H1 (cell line): ENCODE measurements around the gene CELSR1. TPM values are rescaled to one million over a fixed set of nuclear protein-coding genes. Genes with fewer than 3 reads are reported as not detected.

Experiments
- CTCF ChIA-PET: fragments of 300-600 bp; sonication (Branson Sonifier 250); formaldehyde crosslinking; loops from one replicate; lab custom pipeline; 2021; ENCODE audit not compliant: partially characterized antibody; lab: Charles Lee
- POLR2A ChIA-PET: fragments of 300-600 bp; sonication (Branson Sonifier 250); formaldehyde crosslinking; loops from one replicate; lab custom pipeline; 2021; ENCODE audit warnings: inconsistent platforms; ENCODE audit not compliant: partially characterized antibody; lab: Charles Lee
- DNase-seq, 2 experiments: peaks; one replicate each; pipeline versions ENCODE4 v3.0.0 to v3.0.0-alpha.2; 2010 to 2022; ENCODE audit warnings: low spot score in 2 of 2, low read depth in 1 of 2, mixed read lengths in 1 of 2
- FAIRE-seq: peaks from 2 replicates; lab custom pipeline; 2011; peaks lifted over from hg19 to GRCh38; lab: Jason Lieb, UNC
- H2AFZ ChIP-seq: 2 replicates; pipeline ENCODE4 v1.8.1; 2012; ENCODE audit warnings: low read length, inconsistent platforms
- H2AK5ac ChIP-seq: 2 replicates; pipeline ENCODE4 v1.6.1; 2013; ENCODE audit warnings: low read depth, low read length
- H2BK120ac ChIP-seq: replicated peaks from 2 replicates; pipeline ENCODE3; 2013; ENCODE audit warnings: low read depth, low read length, inconsistent platforms
- H2BK12ac ChIP-seq: 2 replicates; pipeline ENCODE4 v1.6.1; 2013; ENCODE audit warnings: low read depth, low read length
- H2BK15ac ChIP-seq: 2 replicates; pipeline ENCODE4 v1.6.1; 2013; ENCODE audit warnings: low read length
- H2BK20ac ChIP-seq: 2 replicates; pipeline ENCODE4 v1.6.1; 2013; ENCODE audit warnings: low read length
- H2BK5ac ChIP-seq: 2 replicates; pipeline ENCODE4 v1.6.1; 2013; ENCODE audit warnings: low read depth, low read length
- H3K14ac ChIP-seq: 2 replicates; pipeline ENCODE4 v1.6.1; 2013; ENCODE audit warnings: inconsistent platforms; ENCODE audit not compliant: insufficient read length
- H3K18ac ChIP-seq: 2 replicates; pipeline ENCODE4 v1.6.1; 2013; ENCODE audit warnings: low read length; ENCODE audit errors: extremely low read depth
- H3K23ac ChIP-seq: 2 replicates; pipeline ENCODE4 v1.6.1; 2013; ENCODE audit warnings: inconsistent platforms; ENCODE audit not compliant: insufficient read length
- H3K23me2 ChIP-seq: 2 replicates; pipeline ENCODE4 v1.6.1; 2013; ENCODE audit warnings: low read depth, low read length
- H3K27ac ChIP-seq: 2 replicates; pipeline ENCODE4 v1.6.1; 2011; ENCODE audit warnings: low read depth, low read length, inconsistent platforms
- H3K27me3 ChIP-seq, 4 experiments: replicated peaks in 1 of 4; 1 replicate in 1 of 4; 2 replicates in 3 of 4; pipeline versions ENCODE4 v1.6.1 to v1.8.1; 2011 to 2013; ENCODE audit warnings: low read length in 3 of 4, mild to moderate bottlenecking in 3 of 4, inconsistent platforms in 2 of 4, mixed read lengths in 2 of 4, moderate library complexity in 1 of 4; ENCODE audit not compliant: control insufficient read depth in 3 of 4, insufficient read depth in 3 of 4; ENCODE audit errors: extremely low read depth in 1 of 4
- H3K36me3 ChIP-seq, 4 experiments: 2 replicates each; pipeline versions ENCODE4 v1.6.1 to v1.8.1; 2011 to 2013; ENCODE audit warnings: mild to moderate bottlenecking in 4 of 4, low read length in 3 of 4, moderate library complexity in 2 of 4, control low read depth in 1 of 4, inconsistent platforms in 1 of 4; ENCODE audit not compliant: insufficient read depth in 4 of 4, control insufficient read depth in 2 of 4
- H3K4ac ChIP-seq: replicated peaks from 2 replicates; pipeline ENCODE3; 2013; ENCODE audit warnings: low read length, low read depth, mixed read lengths, inconsistent platforms; ENCODE audit not compliant: insufficient read length
- H3K4me1 ChIP-seq, 4 experiments: replicated peaks in 1 of 4; 1 replicate in 1 of 4; 2 replicates in 3 of 4; pipeline versions ENCODE4 v1.6.1 to v1.8.1; 2011 to 2013; ENCODE audit warnings: low read length in 3 of 4, inconsistent platforms in 2 of 4, mixed read lengths in 1 of 4; ENCODE audit not compliant: insufficient read depth in 4 of 4, control insufficient read depth in 3 of 4
- H3K4me2 ChIP-seq, 2 experiments: 2 replicates each; pipeline versions ENCODE4 v1.6.1 to v1.8.1; 2011 to 2013; ENCODE audit warnings: low read depth in 2 of 2, low read length in 2 of 2, control low read depth in 1 of 2, inconsistent platforms in 1 of 2, mild to moderate bottlenecking in 1 of 2; ENCODE audit not compliant: insufficient read depth in 1 of 2
- H3K4me3 ChIP-seq, 4 experiments: fragments of 200-600, 300-600 bp in 1 of 4; sonication (generic), shearing (Covaris generic), sonication (Bioruptor Twin) in 1 of 4; 2 replicates each; pipeline versions ENCODE4 v1.5.1 to v1.8.1; 2011 to 2016; ENCODE audit warnings: low read length in 4 of 4, low read depth in 3 of 4, control low read depth in 2 of 4, inconsistent platforms in 2 of 4, mild to moderate bottlenecking in 2 of 4, mixed read lengths in 1 of 4, moderate library complexity in 1 of 4; ENCODE audit not compliant: insufficient read depth in 2 of 4; ENCODE audit errors: extremely low read depth in 1 of 4
- H3K56ac ChIP-seq: replicated peaks from 2 replicates; pipeline ENCODE3; 2013; ENCODE audit warnings: low read depth, mild to moderate bottlenecking, mixed read lengths, low read length, inconsistent platforms; ENCODE audit not compliant: insufficient read length
- H3K79me1 ChIP-seq: 2 replicates; pipeline ENCODE4 v1.6.1; 2013; ENCODE audit warnings: low read depth, low read length, control low read depth
- H3K79me2 ChIP-seq, 2 experiments: 2 replicates each; pipeline versions ENCODE4 v1.6.1 to v1.8.1; 2012 to 2013; ENCODE audit warnings: low read length in 2 of 2, mild to moderate bottlenecking in 2 of 2, inconsistent platforms in 1 of 2; ENCODE audit not compliant: insufficient read depth in 2 of 2, control insufficient read depth in 1 of 2
- H3K9ac ChIP-seq, 4 experiments: replicated peaks in 1 of 4; 1 replicate in 1 of 4; 2 replicates in 3 of 4; pipeline versions ENCODE4 v1.6.1 to v1.8.1; 2011 to 2013; ENCODE audit warnings: low read depth in 3 of 4, low read length in 3 of 4, control low read depth in 2 of 4, mild to moderate bottlenecking in 2 of 4, moderate library complexity in 2 of 4, inconsistent platforms in 1 of 4; ENCODE audit errors: extremely low read depth in 1 of 4
- H3K9me3 ChIP-seq, 2 experiments: 2 replicates each; pipeline versions ENCODE4 v1.6.1 to v1.8.1; 2012 to 2013; ENCODE audit warnings: mild to moderate bottlenecking in 2 of 2, moderate library complexity in 2 of 2, control low read depth in 1 of 2, inconsistent platforms in 1 of 2, low read depth in 1 of 2, low read length in 1 of 2, mixed read lengths in 1 of 2; ENCODE audit not compliant: insufficient read depth in 2 of 2
- H4K20me1 ChIP-seq, 2 experiments: replicated peaks in 1 of 2; 2 replicates each; pipeline versions ENCODE3 to v1.8.1; 2011 to 2013; ENCODE audit warnings: inconsistent platforms in 2 of 2, low read length in 2 of 2, mild to moderate bottlenecking in 1 of 2; ENCODE audit not compliant: insufficient read depth in 2 of 2, control insufficient read depth in 1 of 2
- H4K5ac ChIP-seq: 2 replicates; pipeline ENCODE4 v1.6.1; 2013; ENCODE audit warnings: low read length, low read depth, mixed read lengths, inconsistent platforms; ENCODE audit not compliant: insufficient read length
- H4K8ac ChIP-seq: 2 replicates; pipeline ENCODE4 v1.8.0; 2013; ENCODE audit warnings: mild to moderate bottlenecking, moderate library complexity, low read length, inconsistent platforms; ENCODE audit not compliant: insufficient read depth; ENCODE audit errors: extremely low read depth
- H4K91ac ChIP-seq: replicated peaks from 2 replicates; pipeline ENCODE3; 2013; ENCODE audit warnings: low read length, mixed read lengths, inconsistent platforms; ENCODE audit not compliant: insufficient read length
- BCL11A ChIP-seq, 2 experiments: IDR thresholded peaks; one replicate each; pipeline ENCODE4 v1.6.1; 2011; ENCODE audit warnings: low read depth in 2 of 2, low read length in 2 of 2, mild to moderate bottlenecking in 2 of 2
- CBX8 ChIP-seq: fragments of 300-800, 300-1000 bp; sonication (generic); IDR thresholded peaks from 2 replicates; pipeline ENCODE4 v1.7.1; 2016; ENCODE audit warnings: low read depth, low read length, borderline replicate concordance
- CEBPB ChIP-seq: IDR thresholded peaks from 2 replicates; pipeline ENCODE4 v1.6.1; 2012; ENCODE audit warnings: low read depth, low read length
- EP300 ChIP-seq, 2 experiments: IDR thresholded peaks; 1 replicate in 1 of 2; 2 replicates in 1 of 2; pipeline ENCODE4 v1.6.1; 2011 to 2012; ENCODE audit warnings: low read depth in 2 of 2, low read length in 2 of 2, mild to moderate bottlenecking in 2 of 2, borderline replicate concordance in 1 of 2, inconsistent platforms in 1 of 2, moderate library complexity in 1 of 2
- FOSL1 ChIP-seq: IDR thresholded peaks from 2 replicates; pipeline ENCODE4 v1.6.1; 2011; ENCODE audit warnings: mild to moderate bottlenecking, low read depth, low read length, moderate library complexity; ENCODE audit not compliant: insufficient read depth
- HDAC2 ChIP-seq, 2 experiments: fragments of 300-600 bp in 1 of 2; sonication (generic) in 1 of 2; IDR thresholded peaks; 2 replicates each; pipeline ENCODE4 v1.6.1; 2011 to 2012; ENCODE audit warnings: low read depth in 2 of 2, low read length in 2 of 2, mild to moderate bottlenecking in 2 of 2, moderate library complexity in 2 of 2, borderline replicate concordance in 1 of 2, inconsistent platforms in 1 of 2
- JUN ChIP-seq: IDR thresholded peaks from 2 replicates; pipeline ENCODE4 v1.6.1; 2011; ENCODE audit warnings: low read depth, mild to moderate bottlenecking, improper control_type of control experiment, low read length
- MAFK ChIP-seq: IDR thresholded peaks from 2 replicates; pipeline ENCODE4 v1.6.1; 2012; ENCODE audit warnings: low read depth, mild to moderate bottlenecking, improper control_type of control experiment, low read length
- POU5F1 ChIP-seq: IDR thresholded peaks from 2 replicates; pipeline ENCODE4 v1.6.1; 2011; ENCODE audit warnings: low read depth, mild to moderate bottlenecking, low read length, moderate library complexity
- WGBS, 2 experiments: shearing (Covaris generic) in 1 of 2; methylation state at CpG; one replicate each; pipeline versions ENCODE4 v1.1.6 to v1.1.7; 2013 to 2015; ENCODE audit warnings: low lambda C conversion rate in 2 of 2, mixed read lengths in 2 of 2, inconsistent platforms in 1 of 2, low coverage in 1 of 2, missing lambda C conversion rate in 1 of 2; ENCODE audit not compliant: insufficient replicate concordance in 2 of 2, insufficient coverage in 1 of 2, insufficient read length in 1 of 2; ENCODE audit errors: extremely low coverage in 1 of 2, missing lambda C conversion rate in 1 of 2; 5-methylcytosine and 5-hydroxymethylcytosine counted together
- polyA plus RNA-seq, 7 experiments: library from polyadenylated mRNA; depleted of rRNA in 3 of 7; stranded (reverse) in 5 of 7; unstranded in 2 of 7; fragments of >200 nt in 5 of 7; fragments of 200-250 nt in 2 of 7; gene quantifications; 1 replicate in 5 of 7; 2 replicates in 1 of 7; 4 replicates in 1 of 7; pipeline versions ENCODE4 v1.2.1 to v1.2.3, GENCODE V29; 2011 to 2013; ENCODE audit warnings: missing spikeins in 2 of 7, mixed read lengths in 2 of 7
- total RNA-seq: library from RNA; stranded (reverse); fragmentation: NEBNext Ultra II Directional; extraction: Animal tissue kit (Norgen Biotek cat#: 25700); gene quantifications from 2 replicates; pipeline ENCODE4 v1.2.1, GENCODE V29; 2021

Gene CELSR1
- total and polyA plus RNA-seq, 2 of the 8 experiments (the other 6 are each of a cell fraction or from before 2014, with no cell fraction given) = 9.0 to 12.4 TPM

DNA sequence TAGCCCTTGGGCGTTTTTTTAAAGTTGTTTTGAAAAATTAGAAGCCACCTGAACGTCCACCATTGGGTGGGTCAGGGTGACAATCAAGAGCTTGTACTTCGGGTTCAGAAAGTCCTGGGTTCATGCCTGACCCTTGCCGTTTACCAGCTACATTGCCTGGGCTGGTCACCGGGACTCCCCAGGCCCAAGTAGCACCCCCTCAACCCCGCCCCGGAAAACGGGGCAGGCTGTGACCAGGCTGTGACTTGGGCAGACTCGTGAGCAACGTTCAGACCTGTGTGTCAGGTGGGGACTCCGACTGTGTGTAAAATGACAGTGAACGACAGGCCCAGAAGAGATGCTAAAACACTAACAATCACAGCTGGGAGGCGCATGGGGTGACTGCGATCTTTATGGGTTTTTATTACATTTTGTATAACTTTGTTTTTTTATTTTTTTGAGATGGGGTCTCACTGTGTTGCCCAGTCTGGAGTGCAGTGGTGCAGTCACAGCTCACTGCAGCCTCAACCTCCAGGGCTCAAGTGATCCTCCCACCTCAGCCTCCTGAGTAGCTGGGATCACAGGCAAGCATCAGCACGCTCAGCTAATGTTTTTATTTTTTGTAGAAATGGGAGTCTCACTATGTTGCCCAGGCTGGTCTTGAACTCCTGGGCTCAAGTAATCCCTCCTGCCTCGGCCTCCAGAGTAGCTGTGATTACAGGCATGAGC lies 145.1 kb downstream of the CELSR1 start:
- H3K4me3 ChIP-seq = no peak overlapping the region
- H3K9ac ChIP-seq = no peak overlapping the region
- H4K20me1 ChIP-seq = peaks cover 0 to 2% of the 10 kb centered on the region in 2 experiments
- H2BK12ac ChIP-seq = no peak overlapping the region
- no peak overlapping the region for H4K5ac ChIP-seq
- ChIA-PET POLR2A (no interaction called here), CTCF (interaction anchor here (0.6 to 2.4 kb wide), 9 partner anchors 9 to 155 kb away, joined by 3 to 14 read pairs (median 3); no protein-coding TSS in a partner anchor)
- no peak overlapping the region for H3K23ac ChIP-seq
- no peaks in the 10 kb centered on the region for H3K79me2 ChIP-seq
- H3K14ac ChIP-seq = no peak overlapping the region
- no peak overlapping the region for H2AFZ ChIP-seq
- H3K9me3 ChIP-seq = no peaks in the 10 kb centered on the region
- H3K23me2 ChIP-seq = no peaks in the 10 kb centered on the region
- no peak overlapping the region for H3K4ac ChIP-seq
- DNase-seq (no peak), FAIRE-seq (no peak)
- no peaks in the 10 kb centered on the region for H3K79me1 ChIP-seq
- no peak overlapping the region for H4K91ac ChIP-seq
- H3K36me3 ChIP-seq = 0 out of 8 replicates have a peak, but pooled peaks cover 0 to 2% (median 0%) of the 10 kb centered on the region in 4 experiments
- H3K56ac ChIP-seq = no peak overlapping the region
- H3K27ac ChIP-seq = no peak overlapping the region
- no peak overlapping the region for H2BK120ac ChIP-seq
- peaks cover 0 to 2% (median 0%) of the 10 kb centered on the region in 4 experiments; a peak in 2 of 7 replicates for H3K4me1 ChIP-seq
- no peak for TF ChIP-seq CBX8
- no peak for TF ChIP-seq BCL11A (IDR thresholded peaks at IDR 0.05; ENCODE audit: low read depth in 2 of 2, low read length in 2 of 2)
- no peak for TF ChIP-seq MAFK
- TF ChIP-seq POU5F1 = no peak
- TF ChIP-seq FOSL1 = no peak
- no peak for TF ChIP-seq EP300 (IDR thresholded peaks at IDR 0.05; ENCODE audit: borderline replicate concordance in 1 of 2, low read depth in 2 of 2, low read length in 2 of 2)
- TF ChIP-seq HDAC2 (IDR thresholded peaks at IDR 0.05; ENCODE audit: borderline replicate concordance in 1 of 2, low read depth in 2 of 2, low read length in 2 of 2) = no peak
- TF ChIP-seq CEBPB = no peak
- TF ChIP-seq JUN = no peak
- H2BK5ac ChIP-seq = no peak overlapping the region
- H2BK20ac ChIP-seq = no peak overlapping the region
- WGBS, 2 experiments = 93% methylated on average over 16 of the region's 16 CpGs; no CpG with 5 or more reads in 1 of the 2 experiments
- no peak overlapping the region for H2BK15ac ChIP-seq
- H3K4me2 ChIP-seq = no peak overlapping the region
- no peak overlapping the region for H3K18ac ChIP-seq
- no peak overlapping the region; the same call in 1 of the 2 replicates for H4K8ac ChIP-seq
- H2AK5ac ChIP-seq = no peak overlapping the region
- H3K27me3 ChIP-seq = no peaks in the 10 kb centered on the region
